Measurements from ENCODE around the gene ARHGAP21. TPM values are rescaled to one million over a fixed set of nuclear protein-coding genes. Genes with fewer than 3 reads are reported as not detected.

The ARHGAP21 gene
- total RNA-seq, 3 donors from 2014 or later (not counting 1 experiment from before 2014, with no cell fraction given), result 30.9 to 45.8 (median 34.7) TPM

- ATAC-seq (no peak), DNase-seq (no peak)
- 96% methylated on average over 10 of the region's 11 CpGs for WGBS (ENCODE audit: insufficient coverage)
- Histone ChIP-seq H3K4me1 (ENCODE audit: control insufficient read depth, insufficient read depth, low read length) (no peaks in the 10 kb centered on the region), H3K9me3 (ENCODE audit: control insufficient read depth, insufficient read depth, low read length) (no peaks in the 10 kb centered on the region), H3K27ac (ENCODE audit: low read length) (no peak overlapping the region), H3K36me3 (ENCODE audit: control insufficient read depth, insufficient read depth, low read length) (peaks cover 41% of the 10 kb centered on the region), H3K4me3 (ENCODE audit: low read length) (no peak overlapping the region), H3K27me3 (ENCODE audit: control insufficient read depth, insufficient read depth, low read length) (no peaks in the 10 kb centered on the region)
- no peaks in the 10 kb centered on the region for H3K9me3 Mint-ChIP-seq
- peaks cover 28% of the 10 kb centered on the region for H3K36me3 Mint-ChIP-seq
- no peak overlapping the region for H3K4me3 Mint-ChIP-seq
- H3K27me3 Mint-ChIP-seq (ENCODE audit: low read depth in 2 of 2), result no peaks in the 10 kb centered on the region
- no peak for TF ChIP-seq CTCF (IDR thresholded peaks at IDR 0.05)
- H3K4me1 Mint-ChIP-seq, result peaks cover 0 to 7% of the 10 kb centered on the region in 2 donors
- no peak overlapping the region for H3K27ac Mint-ChIP-seq
- intact Hi-C loops (cut with micrococcal nuclease), result no loop called here
Measured at GRCh38 chr10:24596217-24596930, 127.3 kb downstream of the ARHGAP21 start.

- no peak for TF ChIP-seq CTCF (IDR thresholded peaks at IDR 0.05)
- H3K36me3 ChIP-seq (ENCODE audit: control insufficient read depth, insufficient read depth, low read length), result peaks cover 20% of the 10 kb centered on the region
Measured at GRCh38 chr10:24590697-24591457, 132.8 kb downstream of the ARHGAP21 start.

GRCh38 chr10:24589265-24589664 lies 134.4 kb downstream of the ARHGAP21 start:
- no peak for DNase-seq
- no peak overlapping the region for H3K4me3 ChIP-seq (ENCODE audit: low read length)
- intact Hi-C loops (cut with micrococcal nuclease), result no loop called here
- no peaks in the 10 kb centered on the region for H3K9me3 Mint-ChIP-seq
- H3K27ac ChIP-seq (ENCODE audit: low read length), result no peak overlapping the region
- H3K4me1 Mint-ChIP-seq, result no peaks in the 10 kb centered on the region
- peaks cover 9% of the 10 kb centered on the region for H3K36me3 ChIP-seq (ENCODE audit: control insufficient read depth, insufficient read depth, low read length)
- H3K4me3 Mint-ChIP-seq, result no peak overlapping the region
- H3K36me3 Mint-ChIP-seq, result peaks cover 42% of the 10 kb centered on the region
- no peaks in the 10 kb centered on the region for H3K27me3 ChIP-seq (ENCODE audit: control insufficient read depth, insufficient read depth, low read length)
- no peak overlapping the region for H3K27ac Mint-ChIP-seq
- WGBS (ENCODE audit: insufficient coverage), result 100% methylated on average over 1 of the region's 2 CpGs
- H3K27me3 Mint-ChIP-seq (ENCODE audit: low read depth in 2 of 2), result no peaks in the 10 kb centered on the region
- H3K9me3 ChIP-seq (ENCODE audit: control insufficient read depth, insufficient read depth, low read length), result no peaks in the 10 kb centered on the region
- TF ChIP-seq CTCF (IDR thresholded peaks at IDR 0.05), result no peak
- H3K4me1 ChIP-seq (ENCODE audit: control insufficient read depth, insufficient read depth, low read length), result no peaks in the 10 kb centered on the region
- no peak for ATAC-seq

More at GRCh38 chr10:24590697-24591457, 132.8 kb downstream of the ARHGAP21 start:
- no peak overlapping the region for H3K4me3 Mint-ChIP-seq
- Histone ChIP-seq H3K27ac (ENCODE audit: low read length) (no peak overlapping the region), H3K9me3 (ENCODE audit: control insufficient read depth, insufficient read depth, low read length) (no peaks in the 10 kb centered on the region), H3K4me3 (ENCODE audit: low read length) (no peak overlapping the region), H3K27me3 (ENCODE audit: control insufficient read depth, insufficient read depth, low read length) (no peaks in the 10 kb centered on the region), H3K4me1 (ENCODE audit: control insufficient read depth, insufficient read depth, low read length) (no peaks in the 10 kb centered on the region)
- no peak overlapping the region for H3K27ac Mint-ChIP-seq
- ATAC-seq (no peak), DNase-seq (no peak)
- intact Hi-C loops (cut with micrococcal nuclease), result no loop called here
- no peaks in the 10 kb centered on the region for H3K9me3 Mint-ChIP-seq
- no peaks in the 10 kb centered on the region for H3K27me3 Mint-ChIP-seq (ENCODE audit: low read depth in 2 of 2)
- H3K4me1 Mint-ChIP-seq, result no peaks in the 10 kb centered on the region
- peaks cover 38% of the 10 kb centered on the region for H3K36me3 Mint-ChIP-seq

Data from natural killer cell (primary cell).